Measurements from ENCODE around the gene KCNS3. TPM values are rescaled to one million over a fixed set of nuclear protein-coding genes. Genes with fewer than 3 reads are reported as not detected.

Gene KCNS3
- total and polyA plus RNA-seq, 2 of the 4 experiments (the other 2 are of a cell fraction), result 2.9 to 4.3 TPM

GRCh38 chr2:17959833-17960232 is 81.4 kb downstream of the KCNS3 start:
- no peak overlapping the region for H3K9ac ChIP-seq (ENCODE audit: low read depth, low read length)
- no peak overlapping the region for H2BK5ac ChIP-seq (ENCODE audit: low read depth, low read length, poor library complexity, severe bottlenecking)
- H3K27me3 ChIP-seq (ENCODE audit: control insufficient read depth, insufficient read depth, low read length), result no peaks in the 10 kb centered on the region
- H2BK20ac ChIP-seq (ENCODE audit: low read depth, low read length), result no peak overlapping the region
- intact Hi-C loops (cut with micrococcal nuclease), result no loop called here
- no peak overlapping the region for H4K8ac ChIP-seq (ENCODE audit: low read depth in 2 of 2, low read length in 2 of 2)
- in situ Hi-C loops (cut with MboI; ENCODE audit: low sequenced_read_pairs), result no loop called here
- H2AFZ ChIP-seq (replicated peaks; ENCODE audit: low read length, poor library complexity), result no peak overlapping the region
- dilution Hi-C loops (cut with HindIII; ENCODE audit: low sequenced_read_pairs, unreplicated experiment), result no loop called here
- H3K14ac ChIP-seq (replicated peaks; ENCODE audit: low read depth, low read length), result no peak overlapping the region
- no peak overlapping the region for H3K4ac ChIP-seq (ENCODE audit: low read depth, low read length)
- no peaks in the 10 kb centered on the region for H3K79me1 ChIP-seq (ENCODE audit: low read depth in 1 of 2, low read length in 2 of 2)
- ATAC-seq (ENCODE audit: low read depth) (no peak), DNase-seq (no peak)
- no peak for TF ChIP-seq SMC3 (IDR thresholded peaks at IDR 0.05; ENCODE audit: low read depth, low read length)
- TF ChIP-seq BHLHE40 (IDR thresholded peaks at IDR 0.05; ENCODE audit: low read depth, low read length), result no peak
- no peak for TF ChIP-seq MXI1 (IDR thresholded peaks at IDR 0.05; ENCODE audit: borderline replicate concordance, low read depth, low read length)
- no peak for TF ChIP-seq ELK1 (IDR thresholded peaks at IDR 0.05; ENCODE audit: borderline replicate concordance, low read depth, low read length)
- TF ChIP-seq USF2 (IDR thresholded peaks at IDR 0.05; ENCODE audit: low read depth, low read length), result no peak
- no peak for TF ChIP-seq RCOR1 (IDR thresholded peaks at IDR 0.05; ENCODE audit: insufficient replicate concordance, low read length)
- TF ChIP-seq RFX5 (IDR thresholded peaks at IDR 0.05; ENCODE audit: low read depth, low read length), result no peak
- TF ChIP-seq CEBPB (IDR thresholded peaks at IDR 0.05; ENCODE audit: low read depth, low read length), result no peak
- TF ChIP-seq CHD1 (IDR thresholded peaks at IDR 0.05; ENCODE audit: low read depth, low read length), result no peak
- no peak for TF ChIP-seq NFE2L2 (IDR thresholded peaks at IDR 0.05; ENCODE audit: low read depth, low read length)
- TF ChIP-seq MAZ (IDR thresholded peaks at IDR 0.05; ENCODE audit: borderline replicate concordance, low read depth, low read length), result no peak
- no peak for TF ChIP-seq POLR2A (IDR thresholded peaks at IDR 0.05; ENCODE audit: low read depth, low read length)
- no peak for TF ChIP-seq FOS (IDR thresholded peaks at IDR 0.05; ENCODE audit: low read depth, low read length)
- no peak for TF ChIP-seq CTCF (conservative IDR thresholded peaks at IDR 0.05; ENCODE audit: low read depth, low read length)
- no peak for TF ChIP-seq RAD21 (IDR thresholded peaks at IDR 0.05; ENCODE audit: low read length)
- no peak for TF ChIP-seq MAFK (IDR thresholded peaks at IDR 0.05; ENCODE audit: low read depth, low read length)
- CTCF ChIA-PET, result no interaction called here
- H3K9me3 ChIP-seq (ENCODE audit: control insufficient read depth, insufficient read depth, low read length), result no peaks in the 10 kb centered on the region
- H3K9me1 ChIP-seq (ENCODE audit: insufficient read depth, low read length), result no peaks in the 10 kb centered on the region
- POLR2A ChIA-PET (ENCODE audit: unreplicated experiment), result no interaction called here
- H2BK15ac ChIP-seq (ENCODE audit: low read depth, low read length), result no peak overlapping the region
- H3K4me3 ChIP-seq (ENCODE audit: insufficient read depth, low read depth, low read length), result no peak overlapping the region
- no peak overlapping the region for H4K5ac ChIP-seq (ENCODE audit: low read depth, low read length)
- H3K23ac ChIP-seq (ENCODE audit: low read depth, low read length), result no peak overlapping the region
- H3K36me3 ChIP-seq (ENCODE audit: control insufficient read depth, insufficient read depth, low read length), result no peaks in the 10 kb centered on the region
- no peak overlapping the region for H3K27ac ChIP-seq (ENCODE audit: insufficient read depth, low read length)
- no peaks in the 10 kb centered on the region for H4K20me1 ChIP-seq (ENCODE audit: insufficient read depth, low read length)
- H3K4me2 ChIP-seq (ENCODE audit: low read depth, low read length), result no peak overlapping the region
- no peak overlapping the region for H3K18ac ChIP-seq (ENCODE audit: low read depth, low read length)
- H3K4me1 ChIP-seq (ENCODE audit: control insufficient read depth, insufficient read depth, low read length), result 0 out of 2 replicates have a peak, but pooled peaks cover 2% of the 10 kb centered on the region
- no TSS peak for BruUV-seq (replicated peaks)
- H3K56ac ChIP-seq (ENCODE audit: extremely low read depth, insufficient read depth, low read length), result no peak overlapping the region
- no peak overlapping the region for H2AK5ac ChIP-seq (ENCODE audit: low read depth, low read length)
- WGBS, 2 experiments (ENCODE audit: extremely low coverage in 2 of 2, insufficient read length in 1 of 2), result no CpG with 5 or more reads among the region's 5 CpGs
- no peak overlapping the region for H2BK120ac ChIP-seq (ENCODE audit: low read depth, low read length)
- no peak overlapping the region for H2AK9ac ChIP-seq (replicated peaks; ENCODE audit: low read depth, low read length, poor library complexity)
- H4K91ac ChIP-seq (ENCODE audit: insufficient read depth, low read depth, low read length), result no peak overlapping the region

All from IMR-90 (cell line).